ENCODE measurements around the gene GIN1.
A peak's percentile ranks its signal among the peaks of the same experiment; 100 is the strongest.
"Not testable (repeated sequence)": the region's sequence is repeated elsewhere in the genome, so short reads cannot be mapped to it uniquely, and the experiment has no call there.

GIN1 gene, protein sequence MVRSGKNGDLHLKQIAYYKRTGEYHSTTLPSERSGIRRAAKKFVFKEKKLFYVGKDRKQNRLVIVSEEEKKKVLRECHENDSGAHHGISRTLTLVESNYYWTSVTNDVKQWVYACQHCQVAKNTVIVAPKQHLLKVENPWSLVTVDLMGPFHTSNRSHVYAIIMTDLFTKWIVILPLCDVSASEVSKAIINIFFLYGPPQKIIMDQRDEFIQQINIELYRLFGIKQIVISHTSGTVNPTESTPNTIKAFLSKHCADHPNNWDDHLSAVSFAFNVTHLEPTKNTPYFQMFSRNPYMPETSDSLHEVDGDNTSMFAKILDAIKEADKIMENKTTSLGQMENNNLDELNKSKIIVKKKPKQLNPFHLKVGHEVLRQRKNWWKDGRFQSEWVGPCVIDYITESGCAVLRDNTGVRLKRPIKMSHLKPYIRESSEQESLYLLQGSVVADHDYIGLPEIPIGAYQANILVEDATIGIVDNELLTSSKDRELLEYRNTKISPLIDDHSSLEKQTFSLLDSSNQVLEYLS

DNA sequence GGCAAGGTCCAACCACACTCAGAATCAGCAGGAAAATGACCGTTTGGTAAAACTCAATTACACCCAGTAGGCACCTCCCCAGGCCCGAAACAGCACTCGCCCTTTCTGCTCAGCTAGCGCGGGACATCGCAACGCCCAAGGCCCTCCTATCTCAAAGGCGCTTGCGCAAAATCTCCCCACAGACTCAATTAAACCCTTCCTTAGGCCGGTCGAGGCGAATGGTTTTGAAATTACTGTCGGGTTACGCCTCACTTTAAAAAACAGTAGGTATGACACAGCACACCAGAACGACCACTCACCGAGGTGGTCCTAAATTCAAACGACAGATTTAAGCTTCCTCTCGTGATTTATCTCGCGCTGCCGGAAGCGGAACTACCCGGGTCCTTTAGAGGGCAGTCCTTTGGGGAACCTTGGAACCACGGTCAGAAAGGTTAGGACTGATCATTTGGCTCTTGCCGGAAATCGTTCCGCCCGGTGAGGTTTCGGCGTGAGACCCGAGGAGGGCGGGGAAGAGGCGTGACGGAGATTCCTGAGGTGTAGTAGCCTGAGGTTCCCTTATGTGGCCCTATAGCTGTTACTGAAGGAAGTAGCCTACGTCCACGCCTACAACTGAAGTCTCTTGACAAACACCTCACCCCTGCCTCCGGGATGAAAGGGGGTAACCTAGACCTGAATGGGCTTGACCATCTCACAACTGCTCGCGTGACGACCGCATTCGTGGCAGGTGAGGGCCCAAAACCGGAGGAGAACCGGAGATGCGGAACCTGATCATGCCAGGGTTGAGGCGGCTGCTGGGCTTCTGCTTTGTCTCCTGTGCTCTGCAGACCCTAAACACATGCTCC lies at the start of gene GIN1, which contains the start of gene PPIP5K2:
Gene GIN1 (minus strand): TSS at position 374 of the 842 bp plus-strand sequence. CDS start 11,431 bp downstream, outside the sequence.
Gene PPIP5K2 (plus strand): TSS at position 537 of the 842 bp plus-strand sequence. CDS start 9,289 bp downstream, outside the sequence.
- peak; percentile 97 for DNase-seq (ENCODE audit: low read depth)

- no peak for DNase-seq (ENCODE audit: low read depth)
Observed at GRCh38 chr5:103166706-103167105, 46.8 kb upstream of the GIN1 start.

- no peak for DNase-seq (ENCODE audit: low read depth)
Observed at GRCh38 chr5:103151156-103151555, 31.2 kb upstream of the GIN1 start.

DNA sequence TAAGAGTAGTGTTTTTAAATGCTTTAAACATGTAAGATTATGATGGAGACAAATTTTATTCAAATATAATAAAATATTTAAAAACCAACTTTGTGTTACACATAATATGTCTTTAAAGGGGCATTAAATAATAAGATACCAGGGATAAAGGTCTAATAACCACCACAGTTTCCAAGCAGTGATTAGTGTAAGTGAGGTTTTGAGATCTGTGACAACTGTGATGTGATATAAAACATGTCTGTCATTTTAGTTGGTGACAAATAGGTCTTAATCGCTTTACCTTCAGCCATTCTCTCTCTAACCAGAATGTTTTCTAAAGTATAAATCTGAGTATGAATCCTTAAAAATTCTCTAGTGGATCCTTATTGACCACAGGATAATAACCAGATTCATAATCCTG lies 28.3 kb upstream of the GIN1 start:
- DNase-seq (ENCODE audit: low read depth), result no peak

DNA sequence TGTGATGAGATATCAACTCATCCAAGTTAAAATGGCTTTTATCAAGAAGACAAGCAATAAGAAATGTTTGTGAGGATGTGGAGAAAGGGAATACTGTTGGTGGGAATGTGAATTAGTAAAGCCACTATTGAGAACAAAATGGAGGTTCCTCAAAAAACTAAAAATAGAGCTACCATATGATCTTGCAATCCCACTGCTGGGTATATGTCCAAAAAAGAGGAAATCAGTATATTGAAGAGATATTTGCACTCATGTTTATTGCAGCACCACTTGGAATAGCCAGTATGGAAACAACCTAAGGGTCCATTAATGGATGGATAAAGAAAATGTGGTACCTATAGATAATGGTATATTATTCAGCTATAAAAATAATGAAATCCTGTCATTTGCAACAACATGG lies 25.3 kb upstream of the GIN1 start:
- DNase-seq (ENCODE audit: low read depth), result no peak

DNA sequence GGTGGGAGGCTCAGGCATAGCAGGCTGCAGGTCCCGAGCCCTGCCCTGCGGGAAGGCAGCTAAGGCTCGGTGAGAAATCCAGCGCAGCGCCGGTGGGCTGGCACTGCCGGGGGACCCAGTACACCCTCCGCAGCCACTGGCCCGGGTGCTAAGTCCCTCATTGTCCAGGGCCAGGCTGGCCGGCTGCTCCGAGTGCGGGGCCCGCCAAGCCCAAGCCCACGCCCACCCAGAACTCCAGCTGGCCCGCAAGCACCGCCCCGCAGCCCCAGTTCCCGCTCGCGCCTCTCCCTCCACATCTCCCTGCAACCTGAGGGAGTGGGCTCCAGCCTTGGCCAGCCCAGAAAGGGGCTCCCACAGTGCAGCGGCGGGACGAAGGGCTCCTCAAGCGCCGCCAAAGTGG lies 22.2 kb upstream of the GIN1 start:
- not testable (repeated sequence) for DNase-seq (ENCODE audit: low read depth)

- DNase-seq (ENCODE audit: low read depth), result peak; percentile 62
Observed at GRCh38 chr5:103139264-103139865, 19.4 kb upstream of the GIN1 start.

- DNase-seq (ENCODE audit: low read depth), result no peak
Observed at GRCh38 chr5:103138202-103138690, 18.3 kb upstream of the GIN1 start.

DNA sequence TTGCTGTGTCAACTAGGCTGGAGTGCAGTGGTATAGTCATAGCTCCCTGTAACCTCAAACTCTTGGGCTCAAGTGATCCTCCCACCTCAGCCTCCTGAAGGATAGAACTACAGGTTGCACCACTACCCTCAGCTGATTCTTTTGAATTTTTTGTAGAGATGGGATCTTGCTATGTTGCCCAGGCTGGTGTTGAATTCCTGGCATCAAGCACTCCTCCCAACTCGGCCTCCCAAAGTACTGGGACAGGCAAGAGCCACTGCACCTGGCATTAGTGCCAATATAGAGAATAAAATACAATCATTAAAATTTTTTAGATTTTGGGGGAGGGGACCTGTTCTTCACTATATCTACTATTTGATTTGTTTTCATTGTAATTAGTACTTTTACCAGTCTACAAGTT lies 15.5 kb upstream of the GIN1 start:
- no peak for DNase-seq (ENCODE audit: low read depth)

GRCh38 chr5:103133231-103133630 lies 13.3 kb upstream of the GIN1 start:
- no peak for DNase-seq (ENCODE audit: low read depth)

DNA sequence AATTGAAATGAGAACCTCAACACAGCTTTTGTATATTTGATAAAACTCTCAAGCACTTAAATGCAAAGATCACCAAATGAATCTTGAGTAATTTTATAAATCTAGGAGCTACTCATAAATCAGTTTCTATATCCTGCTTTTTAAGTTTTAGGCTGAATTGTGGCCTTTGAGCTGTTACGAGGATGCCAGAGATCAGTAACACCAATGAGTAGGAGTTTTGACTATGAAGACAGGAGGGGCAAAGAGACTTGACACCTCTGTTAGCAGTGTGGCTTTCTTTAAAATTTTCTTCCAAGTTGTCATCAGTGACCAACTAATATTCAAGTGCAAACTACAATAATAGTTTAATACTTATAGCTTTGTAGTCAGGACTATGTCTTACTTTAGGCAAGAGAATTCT lies 12.7 kb upstream of the GIN1 start:
- no peak for DNase-seq (ENCODE audit: low read depth)

- no peak for DNase-seq (ENCODE audit: low read depth)
Observed at GRCh38 chr5:103128202-103128601, 8.3 kb upstream of the GIN1 start.

DNA sequence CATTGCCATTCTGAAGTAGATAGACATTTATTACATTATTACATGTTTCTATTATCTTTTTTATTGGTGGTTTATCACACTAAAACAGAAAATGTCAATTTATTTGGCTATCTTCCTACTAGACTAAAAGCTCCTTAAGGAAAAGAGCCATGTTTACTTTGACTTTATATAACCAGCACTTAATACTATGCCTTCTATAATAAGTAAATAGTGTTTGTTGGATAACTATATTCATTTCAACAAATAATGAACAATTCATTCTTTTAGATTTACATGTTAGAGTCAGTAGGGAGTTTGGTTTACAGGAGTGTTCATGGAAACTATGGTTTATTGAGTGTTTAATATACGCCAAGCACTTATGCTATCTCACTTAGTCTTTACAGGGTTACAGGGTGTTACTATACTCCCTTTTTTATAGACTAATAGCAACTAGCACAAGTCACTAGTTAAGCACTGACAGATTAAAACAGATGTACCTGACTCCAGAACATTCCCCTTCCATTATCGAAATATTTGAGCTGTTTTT lies 7.4 kb upstream of the GIN1 start:
- DNase-seq (ENCODE audit: low read depth), result no peak

DNA sequence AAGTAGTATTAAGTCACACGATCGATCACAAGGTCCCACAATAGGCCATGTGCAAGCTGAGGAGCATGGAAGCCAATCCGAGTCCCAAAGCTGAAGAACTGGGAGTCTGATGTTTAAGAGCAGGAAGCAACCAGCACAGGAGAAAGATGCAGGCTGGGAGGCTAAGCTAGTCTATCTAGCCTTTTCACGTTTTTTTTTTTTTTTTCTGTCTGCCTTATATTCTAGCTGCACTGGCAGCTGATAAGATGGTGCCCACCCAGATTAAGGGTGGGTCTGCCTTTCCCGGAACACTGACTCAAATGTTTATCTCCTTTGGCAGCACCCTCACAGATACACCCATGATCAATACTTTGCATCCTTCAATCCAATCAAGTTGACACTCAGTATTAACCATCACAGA lies 6.6 kb upstream of the GIN1 start:
- DNase-seq (ENCODE audit: low read depth), result no peak

DNA sequence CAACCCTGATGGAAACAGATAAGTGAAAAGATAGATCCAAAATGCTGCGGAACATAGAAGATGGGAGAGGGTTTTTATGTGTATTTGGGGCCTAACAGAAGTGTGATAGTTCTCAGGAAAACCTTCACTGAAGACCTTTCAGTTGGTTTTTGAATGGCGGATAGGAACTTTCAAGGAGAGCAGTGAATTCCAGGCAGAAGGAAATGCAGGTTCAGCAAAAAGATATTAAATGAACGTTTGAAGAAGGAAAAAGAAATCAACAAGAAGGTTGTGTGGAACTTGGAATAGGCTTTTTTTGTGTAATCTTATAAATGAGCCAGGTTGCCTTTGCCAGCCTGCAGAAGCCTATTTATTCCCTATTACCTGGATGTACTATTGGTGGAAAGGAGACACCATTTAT lies 2.3 kb upstream of the GIN1 start:
- no peak for DNase-seq (ENCODE audit: low read depth)

- DNase-seq (ENCODE audit: low read depth), result no peak
Observed at GRCh38 chr5:103120607-103121200, 766 bp upstream of the GIN1 start.

GRCh38 chr5:103119070-103119764 lies 721 bp downstream of the GIN1 start:
- no peak for DNase-seq (ENCODE audit: low read depth)

DNA sequence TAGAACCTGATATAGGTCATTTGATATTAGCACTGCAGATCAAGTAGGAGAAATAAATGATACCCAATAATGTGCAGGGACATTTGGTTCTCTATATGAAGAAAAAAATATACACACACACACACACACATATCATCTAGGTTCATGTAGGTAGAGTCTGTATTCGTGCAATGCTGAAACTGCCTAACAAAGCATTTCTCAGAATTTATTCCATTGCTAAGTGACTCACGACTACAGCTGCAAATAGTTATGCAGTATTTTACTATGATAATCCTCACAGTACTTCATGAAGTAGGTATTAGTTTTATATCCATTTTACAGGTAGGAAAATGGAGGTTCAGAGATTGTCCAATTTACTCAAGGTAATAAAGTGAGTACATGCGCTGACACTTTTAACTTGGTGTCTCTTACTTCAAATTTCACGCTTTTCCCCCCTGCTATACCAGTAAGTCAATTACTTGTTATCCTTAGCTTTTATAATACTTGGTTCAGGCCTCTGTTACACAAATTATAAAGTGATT lies 2.4 kb downstream of the GIN1 start:
- no peak for DNase-seq (ENCODE audit: low read depth)

- no peak for DNase-seq (ENCODE audit: low read depth)
Observed at GRCh38 chr5:103114440-103114839, 5.5 kb downstream of the GIN1 start.

DNA sequence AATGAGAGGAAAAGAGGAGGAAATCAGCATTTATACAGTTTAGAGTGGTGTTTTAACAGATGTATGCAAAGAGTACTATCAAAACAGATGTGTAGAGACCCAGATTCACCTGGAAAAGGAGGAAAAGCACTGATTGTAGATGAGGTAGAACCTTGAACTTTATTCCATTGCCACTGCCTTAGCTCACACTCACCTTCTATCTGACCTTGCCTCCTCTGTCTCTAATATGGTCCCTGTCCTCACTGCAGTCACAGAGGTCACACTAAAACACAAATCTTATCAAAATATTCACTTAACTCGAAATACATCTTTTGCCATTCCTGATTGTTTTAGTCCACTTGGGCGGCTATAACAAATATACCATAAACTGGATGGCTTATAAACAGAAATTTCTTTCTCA lies 7.0 kb downstream of the GIN1 start:
- no peak for DNase-seq (ENCODE audit: low read depth)

DNA sequence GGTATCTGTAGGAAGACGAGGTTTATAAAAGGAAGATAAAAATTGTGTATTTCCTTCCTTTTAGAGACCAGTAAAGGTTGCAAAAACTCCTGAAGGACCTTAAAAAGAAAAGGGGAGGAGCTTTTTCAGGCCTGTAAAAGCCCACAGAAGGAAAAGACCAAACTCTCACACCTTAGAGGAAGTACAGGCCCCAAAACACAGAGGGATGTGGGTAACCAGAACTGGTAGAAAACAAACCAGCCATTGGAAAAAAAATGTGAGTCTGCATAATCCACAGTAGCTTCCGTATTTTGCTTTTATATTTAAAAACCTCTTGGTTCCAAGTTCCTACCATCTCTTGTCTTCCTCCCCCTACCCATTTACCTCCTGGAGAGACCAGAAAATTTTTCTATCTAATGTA lies 8.5 kb downstream of the GIN1 start:
- no peak for DNase-seq (ENCODE audit: low read depth)

Data from fibroblast of the conjunctiva (primary cell).